HEK293 (cell line): ENCODE measurements around the gene SERGEF.

Experiments used
- CTCF ChIA-PET: fragments of 350-600 bp; formaldehyde crosslinking; extraction: SDS; loops from one replicate; lab custom pipeline; 2021; ENCODE audit warnings: antibody characterized with exemption; lab: Yijun Ruan, JAX
- POLR2A ChIA-PET: fragments of 300-600 bp; formaldehyde crosslinking; extraction: SDS; loops from one replicate; lab custom pipeline; 2020; ENCODE audit warnings: antibody characterized with exemption, inconsistent platforms; lab: Yijun Ruan, JAX
- H3K27ac ChIP-seq: fragments of 200-500 bp; sonication (Bioruptor generic); 2 replicates; pipeline ENCODE4 v1.5.1; 2014; ENCODE audit warnings: low read depth, low read length, control low read depth, inconsistent platforms; ENCODE audit errors: extremely low read depth
- H3K36me3 ChIP-seq, 2 experiments: fragments of 200-500 bp in 1 of 2; sonication (Bioruptor generic) in 1 of 2; 1 replicate in 1 of 2; 2 replicates in 1 of 2; pipeline ENCODE4 v1.5.1; 2014 to 2017; ENCODE audit warnings: inconsistent platforms in 2 of 2, low read length in 2 of 2; ENCODE audit not compliant: control insufficient read depth in 2 of 2, insufficient read depth in 1 of 2
- H3K4me1 ChIP-seq: fragments of 200-500 bp; sonication (Bioruptor generic); 2 replicates; pipeline ENCODE4 v1.5.1; 2014; ENCODE audit warnings: mild to moderate bottlenecking, low read length, inconsistent platforms; ENCODE audit not compliant: control insufficient read depth, insufficient read depth
- H3K4me3 ChIP-seq: 2 replicates; pipeline ENCODE4 v1.5.1; 2011; ENCODE audit warnings: low read depth, mild to moderate bottlenecking, control low read depth, low read length, moderate library complexity
- H3K9me3 ChIP-seq: fragments of 200-500 bp; sonication (Bioruptor generic); 2 replicates; pipeline ENCODE4 v1.5.1; 2014; ENCODE audit warnings: low read depth, low read length, inconsistent platforms; ENCODE audit not compliant: control insufficient read depth, insufficient read depth
- AEBP2 ChIP-seq: fragments of 450-650 bp; formaldehyde crosslinking; IDR thresholded peaks from 2 replicates; pipeline ENCODE4 v1.5.1; 2016; ENCODE audit warnings: missing biosample characterization, missing genetic modification characterization, borderline replicate concordance
- GFI1B ChIP-seq: fragments of 450-650 bp; formaldehyde crosslinking; IDR thresholded peaks from 2 replicates; pipeline ENCODE4 v1.5.1; 2016; ENCODE audit warnings: missing biosample characterization, missing genetic modification characterization
- HIC1 ChIP-seq: fragments of 450-650 bp; formaldehyde crosslinking; IDR thresholded peaks from 2 replicates; pipeline ENCODE4 v1.5.1; 2016; ENCODE audit warnings: missing biosample characterization, missing genetic modification characterization
- KLF1 ChIP-seq: fragments of 450-650 bp; formaldehyde crosslinking; IDR thresholded peaks from 2 replicates; pipeline ENCODE4 v1.5.1; 2016; ENCODE audit warnings: missing biosample characterization, missing genetic modification characterization
- KLF8 ChIP-seq: fragments of 450-650 bp; formaldehyde crosslinking; IDR thresholded peaks from 2 replicates; pipeline ENCODE4 v1.5.1; 2016; ENCODE audit warnings: missing biosample characterization, missing genetic modification characterization
- MYNN ChIP-seq: fragments of 450-650 bp; formaldehyde crosslinking; IDR thresholded peaks from 2 replicates; pipeline ENCODE4 v1.5.1; 2016; ENCODE audit warnings: missing biosample characterization, missing genetic modification characterization, borderline replicate concordance
- REPIN1 ChIP-seq: fragments of 450-650 bp; formaldehyde crosslinking; IDR thresholded peaks from 2 replicates; pipeline ENCODE4 v1.5.1; 2017; ENCODE audit warnings: missing biosample characterization, missing genetic modification characterization, low read depth
- SALL2 ChIP-seq: fragments of 450-650 bp; formaldehyde crosslinking; IDR thresholded peaks from 2 replicates; pipeline ENCODE4 v1.5.0; 2017; ENCODE audit warnings: missing biosample characterization, mild to moderate bottlenecking, missing genetic modification characterization, borderline replicate concordance
- SP2 ChIP-seq: fragments of 450-650 bp; formaldehyde crosslinking; IDR thresholded peaks from 2 replicates; pipeline ENCODE4 v1.5.1; 2016; ENCODE audit warnings: missing biosample characterization, missing genetic modification characterization
- YY2 ChIP-seq: fragments of 450-650 bp; formaldehyde crosslinking; IDR thresholded peaks from 2 replicates; pipeline ENCODE4 v1.5.1; 2016; ENCODE audit warnings: missing biosample characterization, missing genetic modification characterization
- ZBTB48 ChIP-seq: fragments of 450-650 bp; formaldehyde crosslinking; IDR thresholded peaks from 2 replicates; pipeline ENCODE4 v1.5.1; 2016; ENCODE audit warnings: missing biosample characterization, missing genetic modification characterization
- ZNF146 ChIP-seq: fragments of 450-650 bp; formaldehyde crosslinking; IDR thresholded peaks from 2 replicates; pipeline ENCODE4 v1.5.1; 2016; ENCODE audit warnings: missing biosample characterization, missing genetic modification characterization
- ZNF175 ChIP-seq: fragments of 450-650 bp; formaldehyde crosslinking; IDR thresholded peaks from 2 replicates; pipeline ENCODE4 v1.5.1; 2016; ENCODE audit warnings: missing biosample characterization, missing genetic modification characterization
- ZNF280C ChIP-seq: fragments of 450-650 bp; formaldehyde crosslinking; IDR thresholded peaks from 2 replicates; pipeline ENCODE4 v1.5.1; 2016; ENCODE audit warnings: missing biosample characterization, missing genetic modification characterization
- ZNF280D ChIP-seq: fragments of 450-650 bp; formaldehyde crosslinking; IDR thresholded peaks from 2 replicates; pipeline ENCODE4 v1.5.1; 2016; ENCODE audit warnings: missing biosample characterization, missing genetic modification characterization
- ZNF366 ChIP-seq: fragments of 450-650 bp; formaldehyde crosslinking; conservative IDR thresholded peaks from 2 replicates; pipeline ENCODE4 v1.5.1; 2016; ENCODE audit warnings: missing biosample characterization, missing genetic modification characterization
- ZNF391 ChIP-seq: fragments of 450-650 bp; formaldehyde crosslinking; IDR thresholded peaks from 2 replicates; pipeline ENCODE4 v1.5.1; 2016; ENCODE audit warnings: low read depth, missing biosample characterization, missing genetic modification characterization, borderline replicate concordance
- ZNF501 ChIP-seq: fragments of 450-650 bp; formaldehyde crosslinking; IDR thresholded peaks from 2 replicates; pipeline ENCODE4 v1.5.1; 2016; ENCODE audit warnings: missing biosample characterization, missing genetic modification characterization
- ZNF513 ChIP-seq: fragments of 450-650 bp; IDR thresholded peaks from 2 replicates; pipeline ENCODE4 v1.5.1; 2018; ENCODE audit warnings: missing biosample characterization, missing genetic modification characterization
- ZNF529 ChIP-seq: fragments of 450-650 bp; formaldehyde crosslinking; IDR thresholded peaks from 2 replicates; pipeline ENCODE4 v1.5.1; 2017; ENCODE audit warnings: missing genetic modification characterization, missing biosample characterization; ENCODE audit not compliant: insufficient replicate concordance
- ZNF549 ChIP-seq: fragments of 450-650 bp; IDR thresholded peaks from 2 replicates; pipeline ENCODE4 v1.5.1; 2018; ENCODE audit warnings: missing biosample characterization, missing genetic modification characterization, mild to moderate bottlenecking, inconsistent platforms, moderate library complexity
- ZNF585B ChIP-seq: fragments of 450-650 bp; formaldehyde crosslinking; IDR thresholded peaks from 2 replicates; pipeline ENCODE4 v1.5.1; 2016; ENCODE audit warnings: missing biosample characterization, missing genetic modification characterization
- ZNF670 ChIP-seq: fragments of 450-650 bp; formaldehyde crosslinking; IDR thresholded peaks from 2 replicates; pipeline ENCODE4 v1.5.1; 2016; ENCODE audit warnings: missing biosample characterization, missing genetic modification characterization, low read depth
- ZNF76 ChIP-seq: fragments of 450-650 bp; formaldehyde crosslinking; IDR thresholded peaks from 2 replicates; pipeline ENCODE4; 2016; ENCODE audit warnings: low read depth, missing biosample characterization, missing genetic modification characterization, borderline replicate concordance
- ZNF792 ChIP-seq: fragments of 450-650 bp; formaldehyde crosslinking; IDR thresholded peaks from 2 replicates; pipeline ENCODE4 v1.5.1; 2016; ENCODE audit warnings: missing biosample characterization, missing genetic modification characterization

The SERGEF gene

GRCh38 chr11:17776212-17776875 lies 236.5 kb downstream of the SERGEF start:
- Histone ChIP-seq H3K4me3 (no peak overlapping the region), H3K4me1 (no peaks in the 10 kb centered on the region), H3K36me3 (no peaks in the 10 kb centered on the region), H3K27ac (no peak overlapping the region), H3K9me3 (no peaks in the 10 kb centered on the region)
- CTCF ChIA-PET = no interaction called here
- POLR2A ChIA-PET = no interaction called here
- TF ChIP-seq ZNF792 (tag by site-specific recombination) = no peak
- no peak for TF ChIP-seq ZNF366
- TF ChIP-seq ZNF280D (tag by site-specific recombination) = no peak
- no peak for TF ChIP-seq ZNF280C (tag by site-specific recombination)
- no peak for TF ChIP-seq ZNF513 (tag by site-specific recombination)
- TF ChIP-seq REPIN1 (tag by site-specific recombination) = no peak
- TF ChIP-seq KLF8 (tag by site-specific recombination) = no peak
- no peak for TF ChIP-seq YY2 (tag by site-specific recombination)
- no peak for TF ChIP-seq ZNF175 (tag by site-specific recombination)
- no peak for TF ChIP-seq ZNF501 (tag by site-specific recombination)
- TF ChIP-seq MYNN = no peak
- TF ChIP-seq ZNF549 (tag by site-specific recombination) = no peak
- no peak for TF ChIP-seq ZNF529
- TF ChIP-seq ZNF146 (tag by site-specific recombination) = no peak
- no peak for TF ChIP-seq ZNF670 (tag by site-specific recombination)

GRCh38 chr11:17775507-17776211 lies 237.2 kb downstream of the SERGEF start:
- Histone ChIP-seq H3K36me3 (no peaks in the 10 kb centered on the region), H3K9me3 (no peaks in the 10 kb centered on the region), H3K27ac (no peak overlapping the region), H3K4me1 (no peaks in the 10 kb centered on the region), H3K4me3 (no peak overlapping the region)
- CTCF ChIA-PET = no interaction called here
- TF ChIP-seq AEBP2 = no peak
- TF ChIP-seq SALL2 (tag by site-specific recombination) = no peak
- TF ChIP-seq HIC1 (tag by site-specific recombination) = no peak
- TF ChIP-seq ZNF792 (tag by site-specific recombination) = no peak
- TF ChIP-seq ZNF391 (tag by site-specific recombination) = no peak
- no peak for TF ChIP-seq KLF1
- no peak for TF ChIP-seq GFI1B
- no peak for TF ChIP-seq ZBTB48
- TF ChIP-seq ZNF76 (tag by site-specific recombination) = no peak
- TF ChIP-seq ZNF585B (tag by site-specific recombination) = no peak
- TF ChIP-seq SP2 (tag by site-specific recombination) = no peak
- POLR2A ChIA-PET = no interaction called here
